B cell (primary cell): ENCODE data around the gene FGFR3. TPM values are rescaled to one million over a fixed set of nuclear protein-coding genes. Genes with fewer than 3 reads are reported as not detected.

Experiments used
- ATAC-seq: fragments of 200-7000 bp; cut with Tn5 transposase; one replicate; pipeline ENCODE4 v1.10.0; 2021; ENCODE audit warnings: low read depth, mild to moderate bottlenecking, moderate number of reproducible peaks, moderate library complexity
- CTCF ChIA-PET: fragments of 350-600 bp; sonication (Branson Sonifier 250); formaldehyde crosslinking; loops from one replicate; lab custom pipeline; 2021; ENCODE audit warnings: antibody characterized with exemption, inconsistent platforms; lab: Charles Lee
- POLR2A ChIA-PET: fragments of 350-600 bp; sonication (Branson Sonifier 250); formaldehyde crosslinking; loops from one replicate; lab custom pipeline; 2021; ENCODE audit warnings: antibody characterized with exemption; lab: Charles Lee
- DNase-seq: peaks from one replicate; pipeline ENCODE4 v3.0.0; 2013
- H2AFZ ChIP-seq: 2 replicates; pipeline ENCODE4 v1.6.1; 2012; ENCODE audit warnings: mild to moderate bottlenecking, low read depth, low read length; ENCODE audit not compliant: insufficient read depth, poor library complexity, severe bottlenecking
- H3K27ac ChIP-seq, 2 donors: 1 replicate in 1 of 2; 2 replicates in 1 of 2; pipeline ENCODE4 v1.5.1; 2012 to 2013; ENCODE audit warnings: low read length in 2 of 2, mild to moderate bottlenecking in 2 of 2, moderate library complexity in 1 of 2
- H3K27me3 ChIP-seq, 4 experiments: fragments of 200-600 bp in 1 of 4; sonication (generic) in 1 of 4; replicated peaks in 1 of 4; 1 replicate in 2 of 4; 2 replicates in 2 of 4; pipeline versions ENCODE4 v1.6.1 to v1.7.0; 2013 to 2016; ENCODE audit warnings: low read length in 3 of 4, mild to moderate bottlenecking in 2 of 4, mixed read lengths in 1 of 4, moderate library complexity in 1 of 4; ENCODE audit not compliant: insufficient read depth in 4 of 4, control insufficient read depth in 3 of 4; ENCODE audit errors: control extremely low read depth in 1 of 4
- H3K36me3 ChIP-seq, 2 experiments: replicated peaks in 1 of 2; 1 replicate in 1 of 2; 2 replicates in 1 of 2; pipeline versions ENCODE4 v1.6.1 to v1.7.1; 2013; ENCODE audit warnings: low read length in 1 of 2; ENCODE audit not compliant: insufficient read depth in 2 of 2, control insufficient read depth in 1 of 2; ENCODE audit errors: control extremely low read depth in 1 of 2, extremely low read depth in 1 of 2
- H3K4me1 ChIP-seq, 2 donors: fragments of 200-600 bp in 1 of 2; sonication (generic) in 1 of 2; 1 replicate in 1 of 2; 2 replicates in 1 of 2; pipeline versions ENCODE4 v1.5.1 to v1.6.1; 2013 to 2017; ENCODE audit warnings: low read length in 2 of 2; ENCODE audit not compliant: control insufficient read depth in 2 of 2, insufficient read depth in 2 of 2
- H3K4me2 ChIP-seq: replicated peaks from 2 replicates; pipeline ENCODE3; 2012; ENCODE audit warnings: mild to moderate bottlenecking, low read depth, low read length; ENCODE audit not compliant: poor library complexity, severe bottlenecking
- H3K4me3 ChIP-seq, 5 experiments: fragments of 200-600 bp in 1 of 5; sonication (generic) in 1 of 5; 1 replicate in 3 of 5; 2 replicates in 2 of 5; pipeline versions ENCODE4 v1.5.1 to v1.7.0; 2011 to 2016; ENCODE audit warnings: low read length in 4 of 5, mild to moderate bottlenecking in 4 of 5, low read depth in 2 of 5, control low read depth in 1 of 5, moderate library complexity in 1 of 5; ENCODE audit not compliant: insufficient read depth in 1 of 5; ENCODE audit errors: control extremely low read depth in 1 of 5, extremely low read depth in 1 of 5
- H3K79me2 ChIP-seq: fragments of 200-600 bp; sonication (generic); one replicate; pipeline ENCODE4 v1.6.0; 2016; ENCODE audit warnings: low read length; ENCODE audit not compliant: control insufficient read depth, insufficient read depth
- H3K9ac ChIP-seq: fragments of 200-600 bp; sonication (generic); 2 replicates; pipeline ENCODE4 v1.6.1; 2017; ENCODE audit warnings: mild to moderate bottlenecking, low read length, moderate library complexity
- H3K9me3 ChIP-seq, 3 donors: one replicate each; pipeline versions ENCODE4 v1.6.1 to v1.7.1; 2013; ENCODE audit warnings: low read length in 2 of 3; ENCODE audit not compliant: control insufficient read depth in 2 of 3, insufficient read depth in 1 of 3; ENCODE audit errors: control extremely low read depth in 1 of 3
- H4K20me1 ChIP-seq: 2 replicates; pipeline ENCODE4 v1.6.0; 2012; ENCODE audit warnings: mild to moderate bottlenecking, low read length; ENCODE audit not compliant: insufficient read depth, control insufficient read depth, poor library complexity, severe bottlenecking
- H3K27ac Mint-ChIP-seq: one replicate; pipeline ENCODE4 v1.8.0; 2021; ENCODE audit warnings: mixed read lengths
- H3K27me3 Mint-ChIP-seq: one replicate; pipeline ENCODE4 v1.8.0; 2021; ENCODE audit warnings: mixed read lengths
- H3K4me1 Mint-ChIP-seq: one replicate; pipeline ENCODE4 v1.8.0; 2021; ENCODE audit warnings: mixed read lengths
- H3K4me3 Mint-ChIP-seq: one replicate; pipeline ENCODE4 v1.8.0; 2021; ENCODE audit warnings: mixed read lengths
- H3K9me3 Mint-ChIP-seq: one replicate; pipeline ENCODE4 v1.8.0; 2022; ENCODE audit warnings: mixed read lengths; ENCODE audit not compliant: insufficient read depth
- CTCF ChIP-seq: fragments of 200-600 bp; IDR thresholded peaks from one replicate; pipeline ENCODE4 v1.8.0; 2022; ENCODE audit warnings: antibody characterized with exemption, mild to moderate bottlenecking
- EZH2 ChIP-seq: IDR thresholded peaks from 2 replicates; pipeline ENCODE4 v1.6.1; 2012; ENCODE audit warnings: borderline replicate concordance, low read depth, mild to moderate bottlenecking, moderate library complexity, low read length; ENCODE audit not compliant: insufficient read depth, poor library complexity, severe bottlenecking
- WGBS: methylation state at CpG from one replicate; pipeline ENCODE4 v1.1.5; 2013; ENCODE audit warnings: missing lambda C conversion rate; ENCODE audit not compliant: insufficient coverage; 5-methylcytosine and 5-hydroxymethylcytosine counted together
- intact Hi-C: fragments of 100-400 bp; cut with micrococcal nuclease; formaldehyde crosslinking; loops from one replicate; pipeline ENCODE4 v1.10.0; 2022
- polyA plus RNA-seq: library from polyadenylated mRNA; depleted of rRNA; stranded (reverse); fragments of >200 nt; gene quantifications from 2 replicates; pipeline ENCODE4 v1.2.3, GENCODE V29; 2012
- total RNA-seq, 2 donors: library from RNA; stranded (reverse); fragments of 120-200 nt in 1 of 2; gene quantifications; 1 replicate in 1 of 2; 2 replicates in 1 of 2; pipeline versions ENCODE4 v1.2.3 to v1.2.4, GENCODE V29; 2013 to 2022

The FGFR3 gene
- total and polyA plus RNA-seq, 2 donors (not counting 1 experiment from before 2014, with no cell fraction given), result not detected

GRCh38 chr4:1759818-1760223, 33.3 kb upstream of the FGFR3 start:
- Mint-ChIP-seq H3K9me3 (no peaks in the 10 kb centered on the region), H3K27me3 (peaks cover 3% of the 10 kb centered on the region), H3K27ac (no peak overlapping the region), H3K4me3 (no peak overlapping the region), H3K4me1 (peaks cover 6% of the 10 kb centered on the region)
- Histone ChIP-seq H2AFZ (no peak overlapping the region), H3K4me3 (no peak overlapping the region), H3K27me3 (peaks cover 0 to 20% (median 2%) of the 10 kb centered on the region in 4 experiments), H3K9ac (no peak overlapping the region), H4K20me1 (no peaks in the 10 kb centered on the region), H3K36me3 (no peaks in the 10 kb centered on the region), H3K27ac (no peak overlapping the region), H3K4me1 (peaks cover 3 to 4% of the 10 kb centered on the region in 2 donors), H3K9me3 (no peaks in the 10 kb centered on the region), H3K79me2 (no peaks in the 10 kb centered on the region), H3K4me2 (no peak overlapping the region)
- ATAC-seq (no peak), DNase-seq (no peak)
- 52% methylated on average over 13 of the region's 13 CpGs for WGBS
- TF ChIP-seq CTCF (no peak), EZH2 (no peak)
- intact Hi-C loops, result no loop called here
- POLR2A ChIA-PET, result no interaction called here
- CTCF ChIA-PET, result no interaction called here

GRCh38 chr4:1760521-1761071, 32.5 kb upstream of the FGFR3 start:
- TF ChIP-seq CTCF (no peak), EZH2 (no peak)
- H3K27ac Mint-ChIP-seq, result no peak overlapping the region
- intact Hi-C loops, result no loop called here

More at GRCh38 chr4:1760521-1761071, 32.5 kb upstream of the FGFR3 start:
- Histone ChIP-seq H4K20me1 (no peaks in the 10 kb centered on the region), H2AFZ (no peak overlapping the region), H3K9me3 (no peaks in the 10 kb centered on the region), H3K4me1 (peaks cover 3 to 4% of the 10 kb centered on the region in 2 donors), H3K4me2 (no peak overlapping the region), H3K9ac (no peak overlapping the region), H3K27me3 (peaks cover 0 to 23% (median 2%) of the 10 kb centered on the region in 4 experiments), H3K36me3 (no peaks in the 10 kb centered on the region), H3K79me2 (no peaks in the 10 kb centered on the region), H3K4me3 (no peak overlapping the region), H3K27ac (no peak overlapping the region)
- ATAC-seq, result no peak
- Mint-ChIP-seq H3K4me1 (peaks cover 9% of the 10 kb centered on the region), H3K9me3 (no peaks in the 10 kb centered on the region), H3K4me3 (no peak overlapping the region), H3K27me3 (peaks cover 6% of the 10 kb centered on the region)
- no peak for DNase-seq
- CTCF ChIA-PET, result interaction anchor here (0.8 kb wide), 1 partner anchor 12 kb away, joined by 3 read pairs; no protein-coding TSS in a partner anchor
- POLR2A ChIA-PET, result no interaction called here
- WGBS, result 89% methylated on average over 20 of the region's 25 CpGs
